GM21367 (cell line): ENCODE results near the gene GJA9.

Experiments used
- ATAC-seq: cut with Tn5 transposase; IDR thresholded peaks from one replicate; pipeline ENCODE4 v1.9.1; 2021; ENCODE audit not compliant: unreplicated experiment

The GJA9 gene

DNA sequence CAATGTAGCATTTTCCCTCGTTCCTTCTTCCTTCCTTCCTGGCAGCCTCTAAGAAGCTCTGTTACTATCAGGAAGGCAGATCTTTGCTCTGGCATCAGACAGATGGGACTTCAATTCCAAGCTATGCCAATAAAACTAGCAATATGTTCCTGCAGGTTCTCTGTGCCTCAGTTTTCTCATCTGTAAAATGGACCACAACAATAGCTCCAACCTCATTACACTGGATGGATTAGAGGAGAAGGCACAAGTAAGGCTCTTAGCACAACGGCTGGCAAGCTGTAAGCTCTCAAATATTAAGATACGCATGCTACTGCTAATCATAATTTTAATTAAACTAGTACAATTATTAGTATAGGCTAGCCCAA is 49.0 kb downstream of the GJA9 start:
- ATAC-seq, result no peak

GRCh38 chr1:38831731-38832369 is 49.5 kb downstream of the GJA9 start:
- ATAC-seq, result no peak

DNA sequence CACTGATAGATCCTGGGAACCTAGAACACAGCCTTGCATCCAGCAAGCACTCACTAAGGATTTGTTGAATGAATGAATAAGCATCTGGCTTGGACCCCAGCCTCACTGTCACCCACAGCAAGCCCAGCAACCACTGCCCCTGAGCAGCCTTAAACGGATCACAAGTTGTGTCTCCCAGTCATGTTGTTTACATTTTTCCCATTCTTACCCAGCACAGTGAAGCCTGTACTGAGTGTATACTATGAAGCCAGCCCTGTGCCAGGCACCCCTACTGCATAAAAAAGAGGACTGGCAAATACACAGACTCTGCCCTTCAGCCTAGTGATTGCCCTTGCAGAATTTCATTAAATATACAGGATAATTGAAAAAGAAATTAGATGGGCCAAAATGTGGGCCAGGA is 52.0 kb downstream of the GJA9 start:
- ATAC-seq, result no peak

DNA sequence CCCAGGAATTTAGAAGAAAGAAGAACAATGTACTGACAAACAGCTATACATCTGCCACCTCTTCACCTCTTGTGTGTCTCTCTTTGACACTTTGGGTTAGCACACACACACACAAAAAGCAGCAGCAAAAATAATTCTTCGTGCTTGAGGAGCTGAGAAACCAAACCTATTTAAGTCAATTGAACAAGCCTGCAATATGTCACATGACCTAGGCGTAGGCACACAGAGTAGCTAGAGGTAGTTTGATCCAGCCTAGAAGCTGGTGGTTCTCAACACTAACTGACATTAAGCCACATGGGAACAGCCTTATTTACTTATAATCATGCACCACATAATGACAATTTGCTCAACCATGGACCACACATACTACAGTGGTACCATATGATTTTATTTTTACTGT is 54.1 kb downstream of the GJA9 start:
- ATAC-seq, result no peak

DNA sequence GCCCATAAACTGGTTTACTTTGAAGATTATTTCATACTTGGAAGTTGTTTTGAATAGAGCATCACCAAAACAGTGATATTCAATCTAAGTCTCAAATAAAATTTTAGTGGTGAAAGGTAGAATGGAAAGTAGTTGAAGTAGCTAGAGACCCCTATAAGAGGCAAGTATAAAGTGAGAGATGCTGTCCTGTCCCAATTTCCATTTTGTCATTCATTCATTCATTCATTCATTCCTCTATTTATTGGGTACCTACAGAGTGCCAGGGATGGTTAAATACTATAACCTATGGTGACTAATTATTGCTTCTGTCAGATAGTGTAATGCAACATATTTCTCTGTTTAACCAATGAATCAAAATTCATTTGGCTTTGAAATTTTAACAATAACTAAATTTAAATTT is 54.5 kb downstream of the GJA9 start:
- no peak for ATAC-seq

- ATAC-seq, result no peak
These were observed 55.1 kb downstream of the GJA9 start for GRCh38 chr1:38826262-38826661.
